Measurements from ENCODE around the gene JPT1. TPM values are rescaled to one million over a fixed set of nuclear protein-coding genes. Genes with fewer than 3 reads are reported as not detected.

The JPT1 gene
- total RNA-seq, 1 experiment from 2014 or later = 341 TPM

DNA sequence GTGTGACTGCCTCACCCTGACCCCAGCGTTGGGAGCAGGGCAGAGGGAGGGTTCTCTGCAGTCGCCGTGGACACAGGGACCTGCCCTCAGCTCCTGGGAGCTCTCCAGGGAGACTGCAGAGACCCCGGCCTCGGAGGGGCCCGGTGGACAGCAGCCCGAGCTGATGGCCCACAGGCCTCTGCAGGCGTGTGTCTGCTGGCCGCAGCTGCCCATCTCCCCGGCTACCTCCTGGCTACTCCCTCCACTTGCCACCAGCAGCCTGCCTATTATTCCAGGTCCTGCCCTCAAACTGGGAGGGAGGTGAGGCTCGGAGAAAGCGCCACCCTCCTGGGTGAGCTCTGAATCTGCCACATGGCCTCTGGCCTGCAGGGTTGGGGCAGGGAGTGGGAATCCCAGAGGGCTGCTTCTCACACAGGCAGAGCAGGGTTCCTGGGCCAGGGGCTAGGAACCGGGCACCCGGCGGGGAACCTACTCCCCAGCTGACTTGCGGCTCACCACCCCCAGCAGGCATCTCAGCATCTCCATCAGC is 59.4 kb downstream of the JPT1 start:
- peaks cover 17% of the 10 kb centered on the region; the same call in 1 of the 2 replicates for H3K36me3 Mint-ChIP-seq
- no peak for ATAC-seq
- no peak overlapping the region for H3K27ac Mint-ChIP-seq
- ChIA-PET POLR2A (interaction anchor here (0.6 kb wide), 1 partner anchor 22 kb away, joined by 3 read pairs; no protein-coding TSS in a partner anchor), CTCF (interaction anchor here (0.5 to 4.1 kb wide), 7 partner anchors 9 to 146 kb away, joined by 3 to 18 read pairs (median 4); no protein-coding TSS in a partner anchor)
- no peak for DNase-seq (ENCODE audit: low spot score)
- no peak for TF ChIP-seq NR3C1 (CRISPR knock-in tag; conservative IDR thresholded peaks at IDR 0.05; ENCODE audit: low read depth)
- no peak for TF ChIP-seq MYBL2 (CRISPR knock-in tag; IDR thresholded peaks at IDR 0.05)
- TF ChIP-seq SMAD4 (CRISPR knock-in tag; IDR thresholded peaks at IDR 0.05) = no peak
- TF ChIP-seq NFE2L1 (CRISPR knock-in tag; IDR thresholded peaks at IDR 0.05) = no peak
- no peak for TF ChIP-seq RELA (CRISPR knock-in tag; IDR thresholded peaks at IDR 0.05; ENCODE audit: borderline replicate concordance)
- TF ChIP-seq TEAD1 (CRISPR knock-in tag; IDR thresholded peaks at IDR 0.05) = no peak
- TF ChIP-seq, protein P1, sequence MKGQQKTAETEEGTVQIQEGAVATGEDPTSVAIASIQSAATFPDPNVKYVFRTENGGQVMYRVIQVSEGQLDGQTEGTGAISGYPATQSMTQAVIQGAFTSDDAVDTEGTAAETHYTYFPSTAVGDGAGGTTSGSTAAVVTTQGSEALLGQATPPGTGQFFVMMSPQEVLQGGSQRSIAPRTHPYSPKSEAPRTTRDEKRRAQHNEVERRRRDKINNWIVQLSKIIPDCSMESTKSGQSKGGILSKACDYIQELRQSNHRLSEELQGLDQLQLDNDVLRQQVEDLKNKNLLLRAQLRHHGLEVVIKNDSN (CRISPR knock-in tag; IDR thresholded peaks at IDR 0.05) = no peak
- TF ChIP-seq TCF7 (CRISPR knock-in tag; IDR thresholded peaks at IDR 0.05; ENCODE audit: low read depth) = no peak
- TF ChIP-seq ETV6 (CRISPR knock-in tag; IDR thresholded peaks at IDR 0.05) = no peak
- TF ChIP-seq, protein P2, sequence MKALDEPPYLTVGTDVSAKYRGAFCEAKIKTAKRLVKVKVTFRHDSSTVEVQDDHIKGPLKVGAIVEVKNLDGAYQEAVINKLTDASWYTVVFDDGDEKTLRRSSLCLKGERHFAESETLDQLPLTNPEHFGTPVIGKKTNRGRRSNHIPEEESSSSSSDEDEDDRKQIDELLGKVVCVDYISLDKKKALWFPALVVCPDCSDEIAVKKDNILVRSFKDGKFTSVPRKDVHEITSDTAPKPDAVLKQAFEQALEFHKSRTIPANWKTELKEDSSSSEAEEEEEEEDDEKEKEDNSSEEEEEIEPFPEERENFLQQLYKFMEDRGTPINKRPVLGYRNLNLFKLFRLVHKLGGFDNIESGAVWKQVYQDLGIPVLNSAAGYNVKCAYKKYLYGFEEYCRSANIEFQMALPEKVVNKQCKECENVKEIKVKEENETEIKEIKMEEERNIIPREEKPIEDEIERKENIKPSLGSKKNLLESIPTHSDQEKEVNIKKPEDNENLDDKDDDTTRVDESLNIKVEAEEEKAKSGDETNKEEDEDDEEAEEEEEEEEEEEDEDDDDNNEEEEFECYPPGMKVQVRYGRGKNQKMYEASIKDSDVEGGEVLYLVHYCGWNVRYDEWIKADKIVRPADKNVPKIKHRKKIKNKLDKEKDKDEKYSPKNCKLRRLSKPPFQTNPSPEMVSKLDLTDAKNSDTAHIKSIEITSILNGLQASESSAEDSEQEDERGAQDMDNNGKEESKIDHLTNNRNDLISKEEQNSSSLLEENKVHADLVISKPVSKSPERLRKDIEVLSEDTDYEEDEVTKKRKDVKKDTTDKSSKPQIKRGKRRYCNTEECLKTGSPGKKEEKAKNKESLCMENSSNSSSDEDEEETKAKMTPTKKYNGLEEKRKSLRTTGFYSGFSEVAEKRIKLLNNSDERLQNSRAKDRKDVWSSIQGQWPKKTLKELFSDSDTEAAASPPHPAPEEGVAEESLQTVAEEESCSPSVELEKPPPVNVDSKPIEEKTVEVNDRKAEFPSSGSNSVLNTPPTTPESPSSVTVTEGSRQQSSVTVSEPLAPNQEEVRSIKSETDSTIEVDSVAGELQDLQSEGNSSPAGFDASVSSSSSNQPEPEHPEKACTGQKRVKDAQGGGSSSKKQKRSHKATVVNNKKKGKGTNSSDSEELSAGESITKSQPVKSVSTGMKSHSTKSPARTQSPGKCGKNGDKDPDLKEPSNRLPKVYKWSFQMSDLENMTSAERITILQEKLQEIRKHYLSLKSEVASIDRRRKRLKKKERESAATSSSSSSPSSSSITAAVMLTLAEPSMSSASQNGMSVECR (CRISPR knock-in tag; IDR thresholded peaks at IDR 0.05; ENCODE audit: borderline replicate concordance) = no peak
- no peak for TF ChIP-seq FOXJ3 (CRISPR knock-in tag; IDR thresholded peaks at IDR 0.05; ENCODE audit: borderline replicate concordance)
- TF ChIP-seq, protein P3, sequence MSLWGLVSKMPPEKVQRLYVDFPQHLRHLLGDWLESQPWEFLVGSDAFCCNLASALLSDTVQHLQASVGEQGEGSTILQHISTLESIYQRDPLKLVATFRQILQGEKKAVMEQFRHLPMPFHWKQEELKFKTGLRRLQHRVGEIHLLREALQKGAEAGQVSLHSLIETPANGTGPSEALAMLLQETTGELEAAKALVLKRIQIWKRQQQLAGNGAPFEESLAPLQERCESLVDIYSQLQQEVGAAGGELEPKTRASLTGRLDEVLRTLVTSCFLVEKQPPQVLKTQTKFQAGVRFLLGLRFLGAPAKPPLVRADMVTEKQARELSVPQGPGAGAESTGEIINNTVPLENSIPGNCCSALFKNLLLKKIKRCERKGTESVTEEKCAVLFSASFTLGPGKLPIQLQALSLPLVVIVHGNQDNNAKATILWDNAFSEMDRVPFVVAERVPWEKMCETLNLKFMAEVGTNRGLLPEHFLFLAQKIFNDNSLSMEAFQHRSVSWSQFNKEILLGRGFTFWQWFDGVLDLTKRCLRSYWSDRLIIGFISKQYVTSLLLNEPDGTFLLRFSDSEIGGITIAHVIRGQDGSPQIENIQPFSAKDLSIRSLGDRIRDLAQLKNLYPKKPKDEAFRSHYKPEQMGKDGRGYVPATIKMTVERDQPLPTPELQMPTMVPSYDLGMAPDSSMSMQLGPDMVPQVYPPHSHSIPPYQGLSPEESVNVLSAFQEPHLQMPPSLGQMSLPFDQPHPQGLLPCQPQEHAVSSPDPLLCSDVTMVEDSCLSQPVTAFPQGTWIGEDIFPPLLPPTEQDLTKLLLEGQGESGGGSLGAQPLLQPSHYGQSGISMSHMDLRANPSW (CRISPR knock-in tag; conservative IDR thresholded peaks at IDR 0.05; ENCODE audit: low read depth) = no peak
- no peak for TF ChIP-seq TEAD4 (CRISPR knock-in tag; IDR thresholded peaks at IDR 0.05)
- TF ChIP-seq NFYB (CRISPR knock-in tag; conservative IDR thresholded peaks at IDR 0.05; ENCODE audit: low read depth) = no peak
- no peak for TF ChIP-seq CBFB (CRISPR knock-in tag; IDR thresholded peaks at IDR 0.05; ENCODE audit: low read depth)
- TF ChIP-seq, protein P4, sequence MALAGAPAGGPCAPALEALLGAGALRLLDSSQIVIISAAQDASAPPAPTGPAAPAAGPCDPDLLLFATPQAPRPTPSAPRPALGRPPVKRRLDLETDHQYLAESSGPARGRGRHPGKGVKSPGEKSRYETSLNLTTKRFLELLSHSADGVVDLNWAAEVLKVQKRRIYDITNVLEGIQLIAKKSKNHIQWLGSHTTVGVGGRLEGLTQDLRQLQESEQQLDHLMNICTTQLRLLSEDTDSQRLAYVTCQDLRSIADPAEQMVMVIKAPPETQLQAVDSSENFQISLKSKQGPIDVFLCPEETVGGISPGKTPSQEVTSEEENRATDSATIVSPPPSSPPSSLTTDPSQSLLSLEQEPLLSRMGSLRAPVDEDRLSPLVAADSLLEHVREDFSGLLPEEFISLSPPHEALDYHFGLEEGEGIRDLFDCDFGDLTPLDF (CRISPR knock-in tag; IDR thresholded peaks at IDR 0.05) = no peak
- no peaks in the 10 kb centered on the region for H3K27me3 Mint-ChIP-seq (ENCODE audit: low read depth)
- no peaks in the 10 kb centered on the region for H3K9me3 Mint-ChIP-seq
- H3K4me1 Mint-ChIP-seq = peaks cover 32% of the 10 kb centered on the region
- H3K4me3 Mint-ChIP-seq = no peak overlapping the region
